IMR-90 (cell line): Measurements from ENCODE around the gene NCOR1. TPM values are rescaled to one million over a fixed set of nuclear protein-coding genes. Genes with fewer than 3 reads are reported as not detected.

Experiments used
- ATAC-seq: fragments of 200-7000 bp; cut with Tn5 transposase; 2 replicates; pipeline ENCODE4 v1.9.1; 2020; ENCODE audit warnings: low read depth, mild to moderate bottlenecking, moderate library complexity
- BruUV-seq: library from RNA; stranded (reverse); fragments of 400-500 nt; replicated peaks from 2 replicates; lab custom pipeline; 2021; lab: Mats Ljungman, UMichigan
- CTCF ChIA-PET: fragments of 300-600 bp; formaldehyde crosslinking; extraction: SDS; loops from one replicate; lab custom pipeline; 2021; ENCODE audit warnings: antibody characterized with exemption; lab: Yijun Ruan, JAX
- POLR2A ChIA-PET: fragments of 300-600 bp; sonication (Branson Sonifier 250); formaldehyde crosslinking; loops from one replicate; lab custom pipeline; 2022; ENCODE audit warnings: antibody characterized with exemption; ENCODE audit not compliant: unreplicated experiment; lab: Charles Lee
- DNase-seq: peaks from one replicate; pipeline ENCODE4 v3.0.0; 2013
- H2AFZ ChIP-seq: replicated peaks from 2 replicates; pipeline ENCODE3; 2013; ENCODE audit warnings: low read length, mild to moderate bottlenecking; ENCODE audit not compliant: poor library complexity
- H2AK5ac ChIP-seq: 2 replicates; pipeline ENCODE4 v1.6.1; 2013; ENCODE audit warnings: low read depth, low read length, inconsistent platforms
- H2AK9ac ChIP-seq: replicated peaks from 2 replicates; pipeline ENCODE3; 2013; ENCODE audit warnings: mild to moderate bottlenecking, low read depth, low read length, moderate library complexity; ENCODE audit not compliant: poor library complexity
- H2BK120ac ChIP-seq: 2 replicates; pipeline ENCODE4 v1.6.1; 2013; ENCODE audit warnings: low read depth, low read length, inconsistent platforms
- H2BK15ac ChIP-seq: 3 replicates; pipeline ENCODE4 v1.6.1; 2013; ENCODE audit warnings: low read depth, low read length, inconsistent platforms
- H2BK20ac ChIP-seq: 2 replicates; pipeline ENCODE4 v1.6.1; 2013; ENCODE audit warnings: low read depth, mild to moderate bottlenecking, inconsistent platforms, low read length, moderate library complexity
- H2BK5ac ChIP-seq: 2 replicates; pipeline ENCODE4 v1.6.1; 2013; ENCODE audit warnings: mild to moderate bottlenecking, low read depth, low read length, inconsistent platforms; ENCODE audit not compliant: poor library complexity, severe bottlenecking
- H3K14ac ChIP-seq: replicated peaks from 2 replicates; pipeline ENCODE4 v1.6.1; 2013; ENCODE audit warnings: low read depth, low read length, inconsistent platforms
- H3K18ac ChIP-seq: 2 replicates; pipeline ENCODE4 v1.6.1; 2013; ENCODE audit warnings: low read depth, low read length, control low read depth
- H3K23ac ChIP-seq: 2 replicates; pipeline ENCODE4 v1.6.1; 2013; ENCODE audit warnings: low read depth, low read length, inconsistent platforms
- H3K27ac ChIP-seq: 2 replicates; pipeline ENCODE4 v1.5.1; 2013; ENCODE audit warnings: mild to moderate bottlenecking, control low read depth, low read length; ENCODE audit not compliant: insufficient read depth
- H3K27me3 ChIP-seq: 2 replicates; pipeline ENCODE4 v1.6.1; 2013; ENCODE audit warnings: low read length; ENCODE audit not compliant: control insufficient read depth, insufficient read depth
- H3K36me3 ChIP-seq: 2 replicates; pipeline ENCODE4 v1.6.1; 2013; ENCODE audit warnings: low read length, mixed read lengths; ENCODE audit not compliant: control insufficient read depth, insufficient read depth
- H3K4ac ChIP-seq: 2 replicates; pipeline ENCODE4 v1.6.1; 2013; ENCODE audit warnings: low read depth, low read length, inconsistent platforms
- H3K4me1 ChIP-seq: 2 replicates; pipeline ENCODE4 v1.6.1; 2013; ENCODE audit warnings: low read length, mixed read lengths; ENCODE audit not compliant: control insufficient read depth, insufficient read depth
- H3K4me2 ChIP-seq: 2 replicates; pipeline ENCODE4 v1.6.1; 2013; ENCODE audit warnings: low read depth, mild to moderate bottlenecking, control low read depth, low read length, moderate library complexity
- H3K4me3 ChIP-seq: 2 replicates; pipeline ENCODE4 v1.5.1; 2013; ENCODE audit warnings: low read depth, mild to moderate bottlenecking, control low read depth, low read length, moderate library complexity; ENCODE audit not compliant: insufficient read depth
- H3K56ac ChIP-seq: 2 replicates; pipeline ENCODE4 v1.6.1; 2013; ENCODE audit warnings: low read length, inconsistent platforms; ENCODE audit not compliant: insufficient read depth; ENCODE audit errors: extremely low read depth
- H3K79me1 ChIP-seq, 2 experiments: 2 replicates each; pipeline ENCODE4 v1.6.1; 2013; ENCODE audit warnings: low read length in 2 of 2, inconsistent platforms in 1 of 2, low read depth in 1 of 2
- H3K9ac ChIP-seq: 2 replicates; pipeline ENCODE4 v1.6.1; 2013; ENCODE audit warnings: low read depth, low read length, control low read depth
- H3K9me1 ChIP-seq: 2 replicates; pipeline ENCODE4 v1.6.1; 2013; ENCODE audit warnings: low read length, inconsistent platforms; ENCODE audit not compliant: insufficient read depth
- H3K9me3 ChIP-seq: 2 replicates; pipeline ENCODE4 v1.6.1; 2013; ENCODE audit warnings: low read length; ENCODE audit not compliant: control insufficient read depth, insufficient read depth
- H4K20me1 ChIP-seq: 2 replicates; pipeline ENCODE4 v1.6.1; 2013; ENCODE audit warnings: low read length, inconsistent platforms; ENCODE audit not compliant: insufficient read depth
- H4K5ac ChIP-seq: 2 replicates; pipeline ENCODE4 v1.6.1; 2013; ENCODE audit warnings: mild to moderate bottlenecking, low read depth, low read length, control low read depth
- H4K8ac ChIP-seq, 2 experiments: 2 replicates each; pipeline ENCODE4 v1.6.1; 2013; ENCODE audit warnings: low read depth in 2 of 2, low read length in 2 of 2, control low read depth in 1 of 2, inconsistent platforms in 1 of 2
- H4K91ac ChIP-seq: 2 replicates; pipeline ENCODE4 v1.6.1; 2013; ENCODE audit warnings: low read depth, low read length, inconsistent platforms; ENCODE audit not compliant: insufficient read depth
- CEBPB ChIP-seq: IDR thresholded peaks from 2 replicates; pipeline ENCODE4 v1.6.1; 2012; ENCODE audit warnings: low read depth, low read length, improper control_type of control experiment
- CHD1 ChIP-seq: IDR thresholded peaks from 2 replicates; pipeline ENCODE4 v1.6.1; 2012; ENCODE audit warnings: low read depth, low read length, improper control_type of control experiment
- RCOR1 ChIP-seq: IDR thresholded peaks from 2 replicates; pipeline ENCODE4 v1.6.1; 2012; ENCODE audit warnings: mild to moderate bottlenecking, low read length, improper control_type of control experiment; ENCODE audit not compliant: insufficient replicate concordance
- WGBS, 2 experiments: methylation state at CpG; one replicate each; pipeline versions ENCODE4 v1.1.5 to v1.1.7; 2013; ENCODE audit warnings: missing lambda C conversion rate in 2 of 2; ENCODE audit not compliant: insufficient read length in 1 of 2; ENCODE audit errors: extremely low coverage in 2 of 2; 5-methylcytosine and 5-hydroxymethylcytosine counted together
- dilution Hi-C: fragments of 300-500 bp; cut with HindIII; formaldehyde crosslinking; loops from one replicate; pipeline ENCODE4 v1.14.3; 2018; ENCODE audit warnings: low sequenced_read_pairs; ENCODE audit not compliant: unreplicated experiment
- in situ Hi-C: fragments of 300-500 bp; cut with MboI; formaldehyde crosslinking; loops from 3 replicates; pipeline ENCODE4 v1.14.3; 2019; ENCODE audit warnings: low sequenced_read_pairs, inconsistent platforms, mixed read lengths
- intact Hi-C: fragments of 100-400 bp; cut with micrococcal nuclease; formaldehyde crosslinking; loops from 2 replicates; pipeline ENCODE4 v1.10.0; 2022
- polyA plus RNA-seq, 3 experiments: library from polyadenylated mRNA; depleted of rRNA; stranded (reverse); fragments of >200 nt; gene quantifications; 2 replicates each; pipeline ENCODE4 v1.2.3, GENCODE V29; 2012; ENCODE audit warnings: low replicate concordance in 1 of 3
- total RNA-seq: library from RNA; depleted of rRNA; stranded (reverse); fragments of >200 nt; gene quantifications from 2 replicates; pipeline ENCODE4 v1.2.3, GENCODE V29; 2012

Gene NCOR1
- total and polyA plus RNA-seq, 2 of the 4 experiments (the other 2 are of a cell fraction): 54.5 to 80.3 TPM

GRCh38 chr17:16250635-16251034 is 35.3 kb upstream of the NCOR1 start:
- dilution Hi-C loops (no loop called here), in situ Hi-C loops (no loop called here), intact Hi-C loops (no loop called here)
- peaks cover 6% of the 10 kb centered on the region for H3K4me1 ChIP-seq
- H3K79me1 ChIP-seq: peaks cover 12 to 15% of the 10 kb centered on the region in 2 experiments
- DNase-seq: peak; percentile 60
- H3K9me3 ChIP-seq: no peaks in the 10 kb centered on the region
- TF ChIP-seq CHD1: no peak
- TF ChIP-seq CEBPB: peak; percentile 85
- TF ChIP-seq RCOR1: no peak
- no peak overlapping the region; a peak in 1 of 4 replicates for H4K8ac ChIP-seq
- H3K4me3 ChIP-seq: no peak overlapping the region
- no peak overlapping the region for H4K91ac ChIP-seq
- H3K27ac ChIP-seq: no peak overlapping the region
- H2BK15ac ChIP-seq: no peak overlapping the region
- no peak overlapping the region for H2AK5ac ChIP-seq
- WGBS, 2 experiments: no CpG with 5 or more reads among the region's 1 CpG
- no peak overlapping the region for H3K23ac ChIP-seq
- no peak overlapping the region for H3K4ac ChIP-seq
- no peak overlapping the region for H3K4me2 ChIP-seq
- no peaks in the 10 kb centered on the region for H3K27me3 ChIP-seq
- no peaks in the 10 kb centered on the region for H3K9me1 ChIP-seq
- H4K5ac ChIP-seq: no peak overlapping the region
- H3K9ac ChIP-seq: no peak overlapping the region
- H2BK20ac ChIP-seq: no peak overlapping the region
- no peak overlapping the region for H3K56ac ChIP-seq
- no peak overlapping the region; the same call in 1 of the 2 replicates for H3K18ac ChIP-seq
- CTCF ChIA-PET: interaction anchor here (0.6 kb wide), 1 partner anchor 77 kb away, joined by 3 read pairs; no protein-coding TSS in a partner anchor
- no TSS peak for BruUV-seq
- no peak overlapping the region for H2AK9ac ChIP-seq
- no peak overlapping the region for H3K14ac ChIP-seq
- peak; percentile 68 for ATAC-seq
- H2AFZ ChIP-seq: no peak overlapping the region
- H4K20me1 ChIP-seq: no peaks in the 10 kb centered on the region
- POLR2A ChIA-PET: no interaction called here
- H3K36me3 ChIP-seq: no peaks in the 10 kb centered on the region
- no peak overlapping the region for H2BK5ac ChIP-seq
- no peak overlapping the region for H2BK120ac ChIP-seq
